ENCODE results near the gene DCLK3. TPM values are rescaled to one million over a fixed set of nuclear protein-coding genes. Genes with fewer than 3 reads are reported as not detected.

Gene DCLK3
- total and polyA plus RNA-seq, 2 donors (not counting 1 experiment from before 2014, with no cell fraction given), result not detected

- H4K20me1 ChIP-seq (ENCODE audit: control insufficient read depth, extremely low read depth, insufficient read depth, low read length), result no peaks in the 10 kb centered on the region
- DNase-seq (ENCODE audit: low read depth in 2 of 2), result no peak
- TF ChIP-seq EZH2 (IDR thresholded peaks at IDR 0.05; ENCODE audit: low read length, missing control alignments), result no peak
- TF ChIP-seq, protein P1, sequence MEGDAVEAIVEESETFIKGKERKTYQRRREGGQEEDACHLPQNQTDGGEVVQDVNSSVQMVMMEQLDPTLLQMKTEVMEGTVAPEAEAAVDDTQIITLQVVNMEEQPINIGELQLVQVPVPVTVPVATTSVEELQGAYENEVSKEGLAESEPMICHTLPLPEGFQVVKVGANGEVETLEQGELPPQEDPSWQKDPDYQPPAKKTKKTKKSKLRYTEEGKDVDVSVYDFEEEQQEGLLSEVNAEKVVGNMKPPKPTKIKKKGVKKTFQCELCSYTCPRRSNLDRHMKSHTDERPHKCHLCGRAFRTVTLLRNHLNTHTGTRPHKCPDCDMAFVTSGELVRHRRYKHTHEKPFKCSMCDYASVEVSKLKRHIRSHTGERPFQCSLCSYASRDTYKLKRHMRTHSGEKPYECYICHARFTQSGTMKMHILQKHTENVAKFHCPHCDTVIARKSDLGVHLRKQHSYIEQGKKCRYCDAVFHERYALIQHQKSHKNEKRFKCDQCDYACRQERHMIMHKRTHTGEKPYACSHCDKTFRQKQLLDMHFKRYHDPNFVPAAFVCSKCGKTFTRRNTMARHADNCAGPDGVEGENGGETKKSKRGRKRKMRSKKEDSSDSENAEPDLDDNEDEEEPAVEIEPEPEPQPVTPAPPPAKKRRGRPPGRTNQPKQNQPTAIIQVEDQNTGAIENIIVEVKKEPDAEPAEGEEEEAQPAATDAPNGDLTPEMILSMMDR (conservative IDR thresholded peaks at IDR 0.05 in 1 of 2, IDR thresholded peaks at IDR 0.05 in 1 of 2; ENCODE audit: low read depth in 1 of 2, low read length in 2 of 2), result no peak
- no peak overlapping the region for H2AFZ ChIP-seq (ENCODE audit: low read length)
- no peaks in the 10 kb centered on the region for H3K4me1 ChIP-seq (ENCODE audit: control insufficient read depth, extremely low read depth, insufficient read depth, low read length)
- no peaks in the 10 kb centered on the region for H3K79me2 ChIP-seq (ENCODE audit: control insufficient read depth, insufficient read depth, low read length)
- no peaks in the 10 kb centered on the region for H3K27me3 ChIP-seq (ENCODE audit: control insufficient read depth, insufficient read depth, low read length)
- no peak overlapping the region for H3K9ac ChIP-seq (ENCODE audit: insufficient read depth, low read length)
- H3K9me3 ChIP-seq (ENCODE audit: control insufficient read depth, insufficient read depth, low read depth, low read length), result no peaks in the 10 kb centered on the region
- no peaks in the 10 kb centered on the region for H3K36me3 ChIP-seq (ENCODE audit: control insufficient read depth, insufficient read depth, low read length)
- H3K4me3 ChIP-seq (replicated peaks in 1 of 4; ENCODE audit: control extremely low read depth in 1 of 4, insufficient read depth in 1 of 4, low read depth in 3 of 4, low read length in 4 of 4), result no peak overlapping the region
- H3K27ac ChIP-seq (ENCODE audit: insufficient read depth, low read length), result no peak overlapping the region
- no peak overlapping the region for H3K4me2 ChIP-seq (ENCODE audit: extremely low read depth, insufficient read depth, low read length)
Measured at GRCh38 chr3:36795622-36796021, 31.3 kb upstream of the DCLK3 start.

DNA sequence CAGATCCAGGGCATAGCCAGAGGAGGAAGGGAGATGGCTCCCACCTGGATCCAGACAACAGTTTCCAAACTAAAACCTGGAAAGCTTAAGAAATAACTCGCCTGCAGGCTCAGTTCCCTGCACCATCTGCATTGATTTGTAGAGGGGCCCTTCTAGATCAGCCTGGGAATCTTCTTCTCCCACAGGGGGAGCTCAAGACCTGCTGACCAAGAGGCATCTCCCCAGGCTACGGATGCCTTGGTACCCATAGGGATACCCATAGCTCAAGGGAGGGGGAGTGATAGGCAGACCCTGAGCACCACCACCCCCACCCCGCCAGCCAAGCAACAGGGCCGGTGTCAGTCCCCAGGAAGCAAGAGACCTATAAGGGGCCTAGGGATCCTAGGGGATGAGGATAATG, 28.0 kb upstream of the DCLK3 start:
- DNase-seq (ENCODE audit: low read depth in 2 of 2), result peak; percentile 23 to 27
- Histone ChIP-seq H3K36me3 (ENCODE audit: control insufficient read depth, insufficient read depth, low read length) (no peaks in the 10 kb centered on the region), H3K27me3 (ENCODE audit: control insufficient read depth, insufficient read depth, low read length) (no peaks in the 10 kb centered on the region), H3K9ac (ENCODE audit: insufficient read depth, low read length) (no peak overlapping the region), H3K4me3 (replicated peaks in 1 of 4; ENCODE audit: control extremely low read depth in 1 of 4, insufficient read depth in 1 of 4, low read depth in 3 of 4, low read length in 4 of 4) (no peak overlapping the region), H3K27ac (ENCODE audit: insufficient read depth, low read length) (no peak overlapping the region), H3K4me1 (ENCODE audit: control insufficient read depth, extremely low read depth, insufficient read depth, low read length) (no peaks in the 10 kb centered on the region), H3K79me2 (ENCODE audit: control insufficient read depth, insufficient read depth, low read length) (no peaks in the 10 kb centered on the region), H3K9me3 (ENCODE audit: control insufficient read depth, insufficient read depth, low read depth, low read length) (no peaks in the 10 kb centered on the region), H2AFZ (ENCODE audit: low read length) (no peak overlapping the region), H3K4me2 (ENCODE audit: extremely low read depth, insufficient read depth, low read length) (no peak overlapping the region), H4K20me1 (ENCODE audit: control insufficient read depth, extremely low read depth, insufficient read depth, low read length) (no peaks in the 10 kb centered on the region)
- TF ChIP-seq EZH2 (IDR thresholded peaks at IDR 0.05; ENCODE audit: low read length, missing control alignments), result no peak
- TF ChIP-seq, protein P1 (conservative IDR thresholded peaks at IDR 0.05 in 1 of 2, IDR thresholded peaks at IDR 0.05 in 1 of 2; ENCODE audit: low read depth in 1 of 2, low read length in 2 of 2), result peak in 1 of 2 donors; percentile 48

GRCh38 chr3:36790765-36791164, 26.4 kb upstream of the DCLK3 start:
- Histone ChIP-seq H2AFZ (ENCODE audit: low read length) (no peak overlapping the region), H3K4me3 (replicated peaks in 1 of 4; ENCODE audit: control extremely low read depth in 1 of 4, insufficient read depth in 1 of 4, low read depth in 3 of 4, low read length in 4 of 4) (no peak overlapping the region), H3K9me3 (ENCODE audit: control insufficient read depth, insufficient read depth, low read depth, low read length) (no peaks in the 10 kb centered on the region), H3K27me3 (ENCODE audit: control insufficient read depth, insufficient read depth, low read length) (no peaks in the 10 kb centered on the region), H3K4me1 (ENCODE audit: control insufficient read depth, extremely low read depth, insufficient read depth, low read length) (no peaks in the 10 kb centered on the region), H3K36me3 (ENCODE audit: control insufficient read depth, insufficient read depth, low read length) (no peaks in the 10 kb centered on the region), H3K27ac (ENCODE audit: insufficient read depth, low read length) (no peak overlapping the region), H3K9ac (ENCODE audit: insufficient read depth, low read length) (no peak overlapping the region), H4K20me1 (ENCODE audit: control insufficient read depth, extremely low read depth, insufficient read depth, low read length) (no peaks in the 10 kb centered on the region), H3K79me2 (ENCODE audit: control insufficient read depth, insufficient read depth, low read length) (no peaks in the 10 kb centered on the region), H3K4me2 (ENCODE audit: extremely low read depth, insufficient read depth, low read length) (no peak overlapping the region)
- no peak for DNase-seq (ENCODE audit: low read depth in 2 of 2)
- TF ChIP-seq EZH2 (IDR thresholded peaks at IDR 0.05; ENCODE audit: low read length, missing control alignments), result no peak
- TF ChIP-seq, protein P1 (conservative IDR thresholded peaks at IDR 0.05 in 1 of 2, IDR thresholded peaks at IDR 0.05 in 1 of 2; ENCODE audit: low read depth in 1 of 2, low read length in 2 of 2), result no peak

Measured in fibroblast of lung (primary cell).